PC-9 (cell line): ENCODE results near the gene LGI4. TPM values are rescaled to one million over a fixed set of nuclear protein-coding genes. Genes with fewer than 3 reads are reported as not detected.

Experiments used
- BruUV-seq: library from RNA; stranded (reverse); fragments of 400-500 nt; replicated peaks from 2 replicates; lab custom pipeline; 2021; lab: Mats Ljungman, UMichigan
- CTCF ChIA-PET: fragments of 300-600 bp; sonication (Branson Sonifier 250); formaldehyde crosslinking; loops from one replicate; lab custom pipeline; 2022; ENCODE audit warnings: antibody characterized with exemption; lab: Charles Lee
- POLR2A ChIA-PET: fragments of 300-600 bp; sonication (Branson Sonifier 250); formaldehyde crosslinking; loops from one replicate; lab custom pipeline; 2022; ENCODE audit warnings: antibody characterized with exemption; ENCODE audit not compliant: unreplicated experiment; lab: Charles Lee
- DNase-seq, 2 experiments: peaks; one replicate each; pipeline versions ENCODE4 v3.0.0 to v3.0.0-alpha.2; 2015 to 2022; ENCODE audit warnings: mixed read lengths in 1 of 2
- H2AFZ ChIP-seq: fragments of 200-600 bp; sonication (generic); 2 replicates; pipeline ENCODE4 v1.8.1; 2017; ENCODE audit warnings: antibody characterized with exemption
- H3F3A ChIP-seq: fragments of 200-600 bp; sonication (generic); 2 replicates; pipeline ENCODE4 v1.8.1; 2017; ENCODE audit warnings: antibody characterized with exemption, mild to moderate bottlenecking, low read depth; ENCODE audit not compliant: insufficient read depth
- H3K27ac ChIP-seq: fragments of 200-600 bp; sonication (generic); 2 replicates; pipeline ENCODE4 v1.6.1; 2016; ENCODE audit warnings: mixed run types
- H3K27me3 ChIP-seq: fragments of 200-600 bp; sonication (generic); 2 replicates; pipeline ENCODE4 v1.6.1; 2016; ENCODE audit warnings: low read depth, mixed run types; ENCODE audit not compliant: insufficient read depth
- H3K36me3 ChIP-seq: fragments of 200-600 bp; sonication (generic); 2 replicates; pipeline ENCODE4 v1.6.1; 2016; ENCODE audit warnings: low read depth, mixed run types
- H3K4me1 ChIP-seq: fragments of 200-600 bp; sonication (generic); replicated peaks from 2 replicates; pipeline ENCODE4 v1.6.1; 2016; ENCODE audit warnings: mixed run types; ENCODE audit not compliant: insufficient read depth
- H3K4me2 ChIP-seq: fragments of 200-600 bp; sonication (generic); 2 replicates; pipeline ENCODE4 v1.6.1; 2017; ENCODE audit warnings: mixed run types
- H3K4me3 ChIP-seq: fragments of 200-600 bp; sonication (generic); 2 replicates; pipeline ENCODE4 v1.6.1; 2016; ENCODE audit warnings: mixed run types
- H3K79me2 ChIP-seq: fragments of 200-600 bp; sonication (generic); 2 replicates; pipeline ENCODE4 v1.6.1; 2017; ENCODE audit warnings: low read depth, mixed run types
- H3K9me2 ChIP-seq: fragments of 200-600 bp; sonication (generic); 2 replicates; pipeline ENCODE4 v1.8.1; 2017; ENCODE audit warnings: mild to moderate bottlenecking; ENCODE audit not compliant: insufficient read depth
- H3K9me3 ChIP-seq: fragments of 200-600 bp; sonication (generic); 2 replicates; pipeline ENCODE4 v1.8.1; 2016; ENCODE audit warnings: low read depth; ENCODE audit not compliant: insufficient read depth
- H4K20me1 ChIP-seq: fragments of 200-600 bp; sonication (generic); 2 replicates; pipeline ENCODE4 v1.8.1; 2017; ENCODE audit not compliant: insufficient read depth
- CTCF ChIP-seq: fragments of 200-600 bp; sonication (generic); conservative IDR thresholded peaks from 2 replicates; pipeline ENCODE4 v1.6.1; 2017; ENCODE audit warnings: mixed run types, antibody characterized with exemption, mild to moderate bottlenecking, moderate library complexity
- EZH2 ChIP-seq: fragments of 200-600 bp; sonication (generic); IDR thresholded peaks from 2 replicates; pipeline ENCODE4 v1.8.0; 2017; ENCODE audit warnings: antibody characterized with exemption, low read depth
- intact Hi-C: fragments of 100-400 bp; cut with micrococcal nuclease; formaldehyde crosslinking; loops from one replicate; pipeline ENCODE4 v1.10.0; 2022; ENCODE audit not compliant: unreplicated experiment
- total RNA-seq: library from RNA; stranded (reverse); gene quantifications from 2 replicates; pipeline ENCODE4 v1.2.3, GENCODE V29; 2021

The LGI4 gene
- total RNA-seq, 1 experiment from 2014 or later: 1.2 TPM

GRCh38 chr19:35161434-35161743, 26.5 kb upstream of the LGI4 start:
- Histone ChIP-seq H3K4me3 (no peak overlapping the region), H3K27me3 (no peaks in the 10 kb centered on the region), H2AFZ (no peak overlapping the region), H3K4me2 (no peak overlapping the region; the same call in 1 of the 2 replicates), H3K36me3 (peaks cover 85% of the 10 kb centered on the region), H3K9me2 (no peaks in the 10 kb centered on the region), H4K20me1 (0 out of 2 replicates have a peak, but pooled peaks cover 8% of the 10 kb centered on the region), H3K27ac (peak overlapping the region; percentile 97), H3F3A (peaks cover 81% of the 10 kb centered on the region), H3K79me2 (peaks cover 56% of the 10 kb centered on the region), H3K4me1 (peaks cover 69% of the 10 kb centered on the region), H3K9me3 (peaks cover 15% of the 10 kb centered on the region; the same call in 1 of the 2 replicates)
- BruUV-seq: no TSS peak
- no peak for TF ChIP-seq EZH2
- no peak for TF ChIP-seq CTCF
- intact Hi-C loops: no loop called here
- DNase-seq: no peak
- CTCF ChIA-PET: interaction anchor here (0.6 kb wide), 1 partner anchor 566 kb away, joined by 7 read pairs; no protein-coding TSS in a partner anchor
- POLR2A ChIA-PET: no interaction called here

GRCh38 chr19:35160629-35161433, 26.0 kb upstream of the LGI4 start:
- CTCF ChIA-PET: interaction anchor here (0.6 kb wide), 1 partner anchor 566 kb away, joined by 7 read pairs; no protein-coding TSS in a partner anchor
- Histone ChIP-seq H3K9me2 (no peaks in the 10 kb centered on the region), H3K27ac (peak overlapping the region; percentile 97), H3K9me3 (peaks cover 15% of the 10 kb centered on the region; the same call in 1 of the 2 replicates), H3K79me2 (peaks cover 56% of the 10 kb centered on the region), H4K20me1 (0 out of 2 replicates have a peak, but pooled peaks cover 9% of the 10 kb centered on the region), H3K4me1 (peaks cover 69% of the 10 kb centered on the region), H2AFZ (no peak overlapping the region), H3K4me3 (no peak overlapping the region), H3K36me3 (peaks cover 79% of the 10 kb centered on the region), H3K27me3 (no peaks in the 10 kb centered on the region), H3K4me2 (no peak overlapping the region), H3F3A (peaks cover 76% of the 10 kb centered on the region)
- BruUV-seq: no TSS peak
- TF ChIP-seq EZH2 (no peak), CTCF (no peak)
- intact Hi-C loops: no loop called here
- POLR2A ChIA-PET: no interaction called here
- DNase-seq: no peak

- Histone ChIP-seq H3K4me3 (no peak overlapping the region), H3K79me2 (peaks cover 58% of the 10 kb centered on the region), H3F3A (peaks cover 64% of the 10 kb centered on the region), H3K4me1 (peaks cover 57% of the 10 kb centered on the region), H3K9me2 (no peaks in the 10 kb centered on the region), H4K20me1 (0 out of 2 replicates have a peak, but pooled peaks cover 9% of the 10 kb centered on the region), H2AFZ (no peak overlapping the region), H3K27ac (peak overlapping the region; percentile 11; the same call in 1 of the 2 replicates), H3K9me3 (peaks cover 6% of the 10 kb centered on the region; the same call in 1 of the 2 replicates), H3K36me3 (peaks cover 67% of the 10 kb centered on the region), H3K4me2 (no peak overlapping the region), H3K27me3 (no peaks in the 10 kb centered on the region)
- no TSS peak for BruUV-seq
- ChIA-PET POLR2A (interaction anchor here (0.7 kb wide), 2 partner anchors 11 to 732 kb away, joined by 3 read pairs; no protein-coding TSS in a partner anchor), CTCF (no interaction called here)
- no peak for DNase-seq
- intact Hi-C loops: no loop called here
- TF ChIP-seq CTCF (no peak), EZH2 (no peak)
Observed at GRCh38 chr19:35159606-35160005, 24.7 kb upstream of the LGI4 start.
